NCI-H524 treated with DMSO at 0.1 percent for 48 hours (cell line): Measurements from ENCODE around the gene RFX3.

Experiments used
- DNase-seq: peaks from one replicate; lab custom pipeline; 2025; lab: John Stamatoyannopoulos, UW

Gene RFX3

DNA sequence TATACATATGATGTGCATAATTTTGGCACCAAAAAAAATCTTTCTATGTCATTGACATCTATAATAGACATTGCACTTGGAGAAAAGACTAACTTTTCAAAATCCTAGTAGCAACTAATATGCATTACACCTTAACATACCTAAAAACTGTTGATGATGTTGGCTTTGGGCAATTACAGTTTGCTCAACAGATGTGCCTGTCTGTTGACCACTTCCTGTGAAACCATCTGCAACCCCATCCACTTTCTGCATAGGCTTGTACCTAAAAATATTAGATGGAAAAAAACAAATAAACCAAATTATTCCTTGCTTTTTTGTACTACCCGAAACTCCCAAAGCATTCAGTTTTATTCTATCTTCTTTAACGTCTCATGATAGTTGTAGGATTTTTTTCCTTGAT is 248.6 kb downstream of the RFX3 start:
- DNase-seq: no peak

- DNase-seq: no peak
Measured at GRCh38 chr9:3271581-3271980, 254.2 kb downstream of the RFX3 start.

DNA sequence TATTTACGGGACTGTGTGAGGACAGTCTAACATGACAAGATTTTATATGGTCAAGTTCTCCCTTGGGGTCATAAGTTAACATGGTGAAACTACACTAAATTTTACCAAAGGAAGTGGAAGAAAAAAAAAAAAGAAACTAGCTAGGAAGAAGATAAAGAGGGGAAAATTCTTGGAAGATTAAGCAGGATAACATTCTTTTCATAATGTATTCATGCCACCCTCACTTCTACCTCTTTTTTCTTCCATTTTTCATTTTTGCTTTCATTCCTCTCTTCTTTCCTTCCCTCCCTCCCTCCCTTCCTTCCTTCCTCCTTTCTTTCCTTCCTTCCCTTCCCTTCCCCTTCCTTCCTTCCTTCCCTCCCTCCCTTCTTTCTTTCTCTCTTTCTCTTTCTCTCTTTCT is 254.6 kb downstream of the RFX3 start:
- DNase-seq: no peak

- DNase-seq: no peak
Measured at GRCh38 chr9:3268223-3268622, 257.6 kb downstream of the RFX3 start.

- DNase-seq: no peak
Measured at GRCh38 chr9:3263698-3264097, 262.1 kb downstream of the RFX3 start.

DNA sequence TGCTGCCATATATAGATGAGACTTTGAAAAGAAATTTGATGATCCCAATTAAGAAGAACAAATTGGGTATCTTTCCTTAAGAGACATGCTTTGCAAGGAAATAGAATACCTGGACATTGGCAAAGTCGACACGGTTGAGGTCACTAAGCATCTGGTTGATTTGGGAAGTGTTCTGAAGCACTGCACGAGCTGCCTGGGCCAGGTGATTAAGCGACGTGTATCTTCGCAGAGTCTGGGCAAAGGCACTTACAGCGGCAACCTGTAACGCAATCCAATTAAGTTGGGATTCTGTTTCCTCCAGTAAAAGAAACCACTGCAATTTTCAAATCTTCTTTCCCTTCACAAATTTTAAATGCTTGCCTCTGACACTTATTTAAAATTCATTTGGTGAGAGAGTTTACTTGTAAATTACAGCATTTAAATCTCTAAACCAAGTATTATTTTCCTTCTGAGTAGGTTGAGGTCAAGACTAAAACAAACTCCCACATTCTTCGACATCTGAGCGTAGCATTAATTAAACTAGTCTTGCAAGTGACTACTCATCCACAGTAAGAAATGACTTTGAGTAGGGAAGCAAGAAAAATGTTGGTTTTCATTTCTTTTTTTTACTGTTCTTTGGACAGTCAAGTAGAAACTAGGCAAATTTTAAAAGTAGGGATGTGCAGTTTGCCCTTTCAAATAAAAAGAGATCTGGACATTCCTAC is 262.8 kb downstream of the RFX3 start:
- no peak for DNase-seq

DNA sequence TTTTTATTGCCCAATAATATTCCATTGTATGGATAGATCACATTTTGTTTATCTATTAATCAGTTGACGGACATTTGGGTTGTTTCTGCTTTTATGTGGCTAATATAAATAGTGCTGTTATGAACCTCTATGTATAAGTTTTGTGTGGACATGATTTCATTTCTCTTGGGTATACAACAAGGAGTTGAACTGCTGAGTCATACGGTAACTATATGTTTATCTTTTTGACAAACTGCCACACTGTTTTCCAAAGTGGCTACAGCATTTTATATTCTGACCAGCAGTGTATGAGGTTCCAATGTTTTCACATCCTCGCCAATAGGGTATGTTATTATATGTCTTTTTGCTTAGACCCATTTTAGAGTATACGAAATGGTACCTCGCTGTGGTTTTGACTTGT is 264.3 kb downstream of the RFX3 start:
- no peak for DNase-seq

DNA sequence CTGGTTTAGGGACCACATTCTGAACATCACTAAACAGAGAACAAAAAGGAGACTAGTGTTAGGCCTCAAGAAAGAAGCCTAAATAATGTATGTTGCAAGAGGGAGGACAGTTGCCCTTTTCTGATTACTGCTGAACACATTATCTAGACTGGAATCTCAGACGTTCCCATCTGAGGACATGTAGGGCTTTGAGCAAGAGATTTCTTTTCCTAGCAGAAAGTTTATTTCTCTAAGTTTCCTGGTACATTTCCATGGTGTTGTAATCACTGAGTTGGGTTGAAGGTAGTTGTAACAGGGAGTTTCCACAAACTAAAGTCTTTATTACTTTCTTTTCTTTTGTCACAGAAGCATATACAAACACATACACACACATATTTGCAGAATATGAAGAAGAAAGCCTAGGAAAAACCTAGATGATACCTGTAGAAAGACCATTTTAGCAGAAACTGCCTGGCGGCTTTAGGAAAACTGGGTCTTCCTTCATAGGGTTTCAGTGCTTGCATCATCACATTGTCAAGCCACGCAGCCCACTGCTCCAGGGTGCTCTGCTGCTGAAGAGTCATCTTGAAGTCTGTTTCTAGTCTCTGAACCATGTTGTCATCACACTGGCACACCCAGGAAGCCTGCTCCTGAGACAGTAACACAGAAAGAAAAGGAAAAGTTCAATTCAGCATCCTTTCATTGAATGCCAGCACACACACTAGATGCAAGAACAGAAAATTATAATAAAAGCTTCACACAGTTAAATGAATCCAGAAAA is 269.1 kb downstream of the RFX3 start:
- DNase-seq: no peak

DNA sequence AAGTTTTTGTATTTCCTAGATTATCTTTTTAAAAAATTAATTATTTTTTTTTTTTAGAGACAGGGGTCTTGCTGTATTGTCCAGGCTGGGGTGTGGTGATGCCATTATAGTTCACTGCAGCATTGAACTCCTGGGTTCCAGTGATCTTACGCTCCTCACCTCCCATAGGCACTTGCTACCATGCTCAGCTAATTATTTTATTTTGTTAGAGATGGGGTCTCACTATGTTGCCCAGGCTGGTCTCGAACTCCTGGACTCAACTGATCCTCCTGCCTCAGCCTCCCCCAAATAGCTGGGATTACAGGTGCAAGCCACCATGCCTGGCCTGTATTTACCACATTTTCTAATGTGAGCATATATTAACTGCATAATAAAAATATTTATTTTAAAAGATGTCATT is 274.5 kb downstream of the RFX3 start:
- DNase-seq: no peak

- no peak for DNase-seq
Measured at GRCh38 chr9:3250741-3251140, 275.1 kb downstream of the RFX3 start.

DNA sequence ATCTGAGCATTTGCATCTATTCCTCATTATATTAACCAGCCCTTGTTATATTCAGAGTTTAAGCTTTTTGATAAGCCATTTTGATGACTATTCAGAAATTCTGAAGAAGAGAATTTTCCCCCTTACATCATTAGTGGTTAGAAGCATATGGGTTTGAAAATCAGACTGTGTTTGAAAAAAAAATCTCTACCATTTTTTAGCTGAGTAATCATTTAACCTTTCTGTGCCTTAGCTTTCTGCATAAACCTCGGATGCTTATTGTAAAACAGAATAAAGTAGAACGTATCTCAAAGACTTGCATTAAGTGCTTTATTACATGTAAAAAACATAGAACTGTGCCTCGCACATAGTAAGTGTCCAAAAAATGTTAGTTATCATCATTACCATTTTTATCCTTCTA is 278.6 kb downstream of the RFX3 start:
- no peak for DNase-seq

DNA sequence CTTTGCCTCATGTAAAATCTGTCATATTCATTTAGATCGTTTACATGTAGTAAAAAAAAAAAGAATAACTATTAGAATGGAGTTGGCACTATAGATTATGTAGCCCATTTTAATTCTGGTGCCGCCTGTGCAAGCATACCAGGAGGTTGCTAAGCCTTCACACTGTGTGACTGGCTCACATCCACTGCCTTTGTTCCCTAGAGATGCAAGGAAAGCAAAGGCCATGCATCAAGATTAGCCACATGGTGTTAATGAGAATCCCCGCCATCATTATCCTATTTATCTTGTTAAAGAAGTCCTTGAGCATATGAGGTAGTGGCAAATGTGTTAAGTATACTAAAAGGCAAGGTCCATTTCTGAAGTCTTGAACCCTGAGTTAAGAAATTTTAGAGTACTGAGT is 279.6 kb downstream of the RFX3 start:
- peak; percentile 40 for DNase-seq

GRCh38 chr9:3244963-3245653 is 280.7 kb downstream of the RFX3 start:
- DNase-seq: no peak

DNA sequence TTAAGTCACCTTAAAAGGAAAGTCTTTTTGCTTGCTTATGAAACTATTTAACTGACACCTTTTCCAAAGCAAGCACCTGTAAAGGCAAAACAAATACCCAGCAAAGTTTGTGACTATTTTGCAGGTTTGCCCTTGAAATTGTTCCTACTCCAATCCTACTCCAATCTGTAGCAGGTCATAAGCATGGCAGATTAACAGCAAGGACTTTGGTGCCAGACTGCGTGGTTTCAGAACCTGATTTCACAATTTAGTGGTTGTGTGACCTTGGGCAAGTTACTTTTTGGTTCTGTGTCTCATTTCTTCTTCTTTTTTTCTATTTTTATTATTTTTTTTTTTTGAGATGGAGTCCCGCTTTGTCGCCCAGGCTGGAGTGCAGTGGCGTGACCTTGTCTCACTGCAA is 282.1 kb downstream of the RFX3 start:
- DNase-seq: no peak

DNA sequence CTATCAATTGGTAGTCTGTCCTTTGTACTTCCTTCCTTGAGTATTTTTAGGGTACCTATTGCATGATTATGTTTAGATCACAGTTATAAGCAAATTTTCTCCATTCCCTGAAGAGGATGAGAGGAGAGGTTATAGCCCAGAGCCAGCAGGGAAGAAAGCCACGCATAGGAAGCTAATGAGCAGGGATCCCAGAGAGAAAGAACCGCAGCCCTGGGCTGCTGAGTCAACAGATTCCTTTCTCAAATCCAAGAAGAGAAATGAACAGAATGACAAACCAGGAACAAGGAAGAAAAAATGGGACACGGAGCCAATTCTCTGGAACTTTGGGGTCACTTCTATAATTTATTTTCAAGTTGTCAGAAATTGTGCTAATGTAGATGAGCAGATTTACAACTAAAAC is 284.5 kb downstream of the RFX3 start:
- DNase-seq: no peak

- DNase-seq: peak; percentile 8
Measured at GRCh38 chr9:3240656-3241268, 285.0 kb downstream of the RFX3 start.

DNA sequence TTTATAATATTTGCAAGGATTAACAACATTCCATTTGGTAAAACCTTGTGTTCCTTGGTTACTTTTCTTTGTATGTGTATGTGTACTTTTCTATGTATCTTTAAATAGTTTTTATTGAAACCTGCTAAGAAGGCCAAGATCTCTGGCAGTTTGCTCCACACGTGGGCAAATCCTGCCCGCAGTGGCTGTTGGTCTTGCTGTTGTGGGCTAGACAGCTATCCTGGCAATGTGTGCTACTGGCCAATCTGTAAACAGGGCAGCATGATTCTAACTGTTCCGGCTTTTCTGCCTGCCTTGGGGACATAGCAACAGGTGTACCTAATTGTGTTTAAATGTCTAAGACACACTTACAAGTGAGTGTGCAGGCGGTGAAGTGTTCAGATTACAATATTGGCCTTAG is 286.6 kb downstream of the RFX3 start:
- DNase-seq: no peak

GRCh38 chr9:3238236-3238635 is 287.6 kb downstream of the RFX3 start:
- DNase-seq: no peak

DNA sequence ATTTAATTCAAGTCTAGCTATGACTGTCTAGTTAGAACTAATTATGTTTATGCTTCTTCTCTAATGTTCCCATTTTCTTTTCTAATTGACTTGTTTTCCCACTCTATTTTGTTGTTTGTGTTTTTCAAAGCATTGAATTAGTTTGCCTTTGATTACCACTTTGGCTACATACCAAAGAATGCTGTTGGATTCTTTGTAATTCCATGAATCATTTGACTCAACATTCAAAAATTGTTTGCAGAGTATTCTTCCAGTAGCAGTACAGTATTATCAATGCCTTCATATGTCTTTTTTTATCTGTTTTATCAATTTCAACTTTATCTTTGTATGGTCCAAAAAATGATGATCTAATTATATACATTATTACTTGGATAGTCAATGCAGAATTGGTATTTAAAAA is 288.7 kb downstream of the RFX3 start:
- DNase-seq: no peak

DNA sequence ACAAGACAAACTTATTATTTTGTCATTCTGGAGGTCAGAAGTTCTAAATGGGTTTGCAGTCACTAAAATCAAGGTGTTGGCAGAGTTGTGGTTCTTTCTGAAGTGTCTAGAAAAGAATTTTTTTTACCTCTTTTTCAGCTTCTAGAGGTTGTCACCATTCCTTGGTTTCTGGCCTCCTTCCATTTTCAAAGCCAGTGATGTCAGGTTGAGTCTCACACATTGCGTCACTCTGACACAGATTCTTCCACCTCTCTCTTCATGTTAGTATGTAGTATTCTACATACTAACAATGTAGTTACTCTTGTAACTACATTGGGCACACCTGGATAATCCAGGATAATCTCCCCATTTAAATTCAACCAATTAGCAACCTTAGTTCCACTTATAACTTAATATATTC is 290.3 kb downstream of the RFX3 start:
- no peak for DNase-seq

DNA sequence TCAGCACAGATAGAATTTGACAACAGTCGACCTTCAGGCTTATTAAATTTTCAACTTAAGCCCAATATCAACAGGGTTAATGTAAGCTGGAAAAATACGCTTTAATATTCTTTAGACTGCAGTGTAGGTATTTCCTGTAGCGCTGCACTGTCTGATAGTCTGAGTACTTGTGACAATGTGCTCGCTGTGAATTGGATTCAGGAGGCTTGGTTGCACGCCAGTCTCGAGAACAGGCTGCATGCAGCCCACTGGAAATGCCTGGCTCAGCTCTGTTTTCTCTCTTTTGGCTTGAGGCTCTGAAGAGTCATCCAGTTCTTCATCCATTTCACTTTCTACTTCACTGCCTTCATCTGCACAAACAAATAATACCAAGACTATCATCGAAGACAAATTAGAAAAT is 300.9 kb downstream of the RFX3 start:
- no peak for DNase-seq

DNA sequence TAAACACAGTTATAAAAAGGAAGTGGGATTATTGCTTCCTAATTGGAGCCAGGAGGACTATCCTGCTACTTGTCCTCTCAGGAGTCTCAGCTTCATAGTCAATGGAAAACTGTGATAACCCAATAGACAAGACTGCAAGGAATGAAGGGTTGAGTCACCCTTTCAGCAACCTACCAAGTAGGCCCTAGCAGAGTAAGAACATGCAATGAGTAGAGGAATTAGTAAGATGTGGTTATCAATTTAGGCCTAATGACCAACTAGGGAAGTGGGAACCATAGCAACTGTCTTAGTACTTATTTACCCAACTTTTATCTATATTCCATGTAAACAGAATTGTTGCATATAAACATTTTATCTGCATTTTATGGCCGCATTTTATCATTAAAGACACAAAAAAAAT is 310.1 kb downstream of the RFX3 start:
- DNase-seq: no peak

DNA sequence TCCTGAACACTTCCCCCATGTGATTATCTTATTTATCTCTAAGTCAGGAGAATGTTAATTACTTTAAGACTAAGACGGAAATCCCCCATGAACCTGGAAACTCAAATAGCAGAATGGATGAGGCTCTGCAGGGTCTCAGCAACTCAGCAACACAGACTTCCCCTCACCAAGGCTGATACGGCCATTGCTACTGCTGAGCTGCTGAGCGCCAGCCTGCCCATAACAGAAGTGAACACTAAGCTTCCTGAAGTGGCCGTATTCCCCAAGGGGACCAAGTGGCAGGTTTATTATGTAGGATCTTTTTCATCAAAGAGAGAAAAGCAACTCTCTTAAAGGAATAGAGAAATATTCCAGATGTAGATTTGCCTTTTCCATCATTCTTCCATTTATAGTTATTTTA is 311.1 kb downstream of the RFX3 start:
- DNase-seq: peak; percentile 66
